WI38 (cell line): ENCODE measurements around the gene PJA1.

Experiments used
- H3K4me3 ChIP-seq: 2 replicates; pipeline ENCODE4 v1.5.1; 2011; ENCODE audit warnings: low read depth, mild to moderate bottlenecking, control low read depth, low read length
- TF ChIP-seq, protein P1 (sequence below): IDR thresholded peaks from 2 replicates; pipeline ENCODE4 v1.5.1; 2012; ENCODE audit warnings: low read depth, mild to moderate bottlenecking, control low read depth, low read length

The PJA1 gene

DNA sequence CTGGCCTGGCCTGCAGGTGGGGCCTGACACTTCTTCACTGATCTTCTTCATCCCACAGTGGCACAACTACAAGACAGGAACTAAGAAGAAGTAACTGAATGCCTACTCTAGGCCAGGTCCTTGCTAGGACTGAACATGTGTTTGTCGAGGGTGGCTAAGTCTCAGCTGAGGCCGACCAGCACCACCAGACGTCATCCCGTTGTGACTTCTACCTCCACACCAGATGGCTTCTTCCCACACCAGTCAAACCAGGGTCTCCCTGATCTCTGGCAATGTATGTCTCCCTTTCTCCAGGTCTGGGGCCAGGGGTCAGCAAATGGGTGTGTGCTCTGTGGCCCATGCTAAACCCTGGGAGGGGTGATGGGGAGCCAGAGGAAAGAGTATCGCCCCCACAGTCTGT is 40.2 kb downstream of the PJA1 start:
- TF ChIP-seq, protein P1, sequence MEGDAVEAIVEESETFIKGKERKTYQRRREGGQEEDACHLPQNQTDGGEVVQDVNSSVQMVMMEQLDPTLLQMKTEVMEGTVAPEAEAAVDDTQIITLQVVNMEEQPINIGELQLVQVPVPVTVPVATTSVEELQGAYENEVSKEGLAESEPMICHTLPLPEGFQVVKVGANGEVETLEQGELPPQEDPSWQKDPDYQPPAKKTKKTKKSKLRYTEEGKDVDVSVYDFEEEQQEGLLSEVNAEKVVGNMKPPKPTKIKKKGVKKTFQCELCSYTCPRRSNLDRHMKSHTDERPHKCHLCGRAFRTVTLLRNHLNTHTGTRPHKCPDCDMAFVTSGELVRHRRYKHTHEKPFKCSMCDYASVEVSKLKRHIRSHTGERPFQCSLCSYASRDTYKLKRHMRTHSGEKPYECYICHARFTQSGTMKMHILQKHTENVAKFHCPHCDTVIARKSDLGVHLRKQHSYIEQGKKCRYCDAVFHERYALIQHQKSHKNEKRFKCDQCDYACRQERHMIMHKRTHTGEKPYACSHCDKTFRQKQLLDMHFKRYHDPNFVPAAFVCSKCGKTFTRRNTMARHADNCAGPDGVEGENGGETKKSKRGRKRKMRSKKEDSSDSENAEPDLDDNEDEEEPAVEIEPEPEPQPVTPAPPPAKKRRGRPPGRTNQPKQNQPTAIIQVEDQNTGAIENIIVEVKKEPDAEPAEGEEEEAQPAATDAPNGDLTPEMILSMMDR, result no peak

DNA sequence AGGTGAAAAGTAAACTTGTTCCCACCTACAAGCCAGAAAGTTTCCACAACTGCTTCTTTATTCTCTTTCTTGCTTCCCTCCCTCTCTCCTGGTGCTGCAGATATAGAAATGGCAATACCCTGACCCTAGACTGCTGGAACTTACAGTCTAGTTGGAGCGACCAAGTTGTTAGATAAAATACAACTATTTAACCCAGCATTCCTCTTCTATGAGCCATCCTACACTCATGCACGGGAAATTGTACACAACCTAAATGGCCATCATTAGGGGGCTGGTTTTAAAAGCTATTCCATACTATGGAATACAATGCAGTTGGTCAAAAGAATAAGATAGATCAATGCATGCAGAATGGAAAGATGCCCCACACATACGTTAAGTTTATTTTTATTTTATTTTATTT is 41.1 kb downstream of the PJA1 start:
- TF ChIP-seq, protein P1, result no peak
- no peak overlapping the region for H3K4me3 ChIP-seq

More for the DNA sequence above, 40.2 kb downstream of the PJA1 start:
- no peak overlapping the region for H3K4me3 ChIP-seq

DNA sequence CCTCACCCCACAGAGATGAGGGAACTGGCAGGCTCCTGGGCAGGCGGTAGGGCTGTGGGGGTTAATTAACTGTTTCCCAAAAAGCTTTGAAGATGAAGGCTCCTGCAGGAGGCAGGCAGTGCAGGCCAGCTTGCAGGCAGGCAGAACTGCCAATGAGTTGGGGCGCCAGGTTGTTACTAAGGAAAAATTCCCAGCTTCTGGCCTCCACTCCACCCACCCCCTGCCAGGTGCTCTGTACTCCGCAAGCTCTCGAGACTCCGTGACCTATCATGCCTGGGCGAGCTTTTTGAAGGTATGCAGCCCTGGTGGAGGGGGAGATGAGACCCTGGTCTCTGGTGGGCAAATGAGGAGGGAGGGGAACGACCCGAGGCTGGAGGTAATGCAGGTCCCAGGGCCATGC is 41.8 kb downstream of the PJA1 start:
- H3K4me3 ChIP-seq, result no peak overlapping the region
- TF ChIP-seq, protein P1, result no peak

DNA sequence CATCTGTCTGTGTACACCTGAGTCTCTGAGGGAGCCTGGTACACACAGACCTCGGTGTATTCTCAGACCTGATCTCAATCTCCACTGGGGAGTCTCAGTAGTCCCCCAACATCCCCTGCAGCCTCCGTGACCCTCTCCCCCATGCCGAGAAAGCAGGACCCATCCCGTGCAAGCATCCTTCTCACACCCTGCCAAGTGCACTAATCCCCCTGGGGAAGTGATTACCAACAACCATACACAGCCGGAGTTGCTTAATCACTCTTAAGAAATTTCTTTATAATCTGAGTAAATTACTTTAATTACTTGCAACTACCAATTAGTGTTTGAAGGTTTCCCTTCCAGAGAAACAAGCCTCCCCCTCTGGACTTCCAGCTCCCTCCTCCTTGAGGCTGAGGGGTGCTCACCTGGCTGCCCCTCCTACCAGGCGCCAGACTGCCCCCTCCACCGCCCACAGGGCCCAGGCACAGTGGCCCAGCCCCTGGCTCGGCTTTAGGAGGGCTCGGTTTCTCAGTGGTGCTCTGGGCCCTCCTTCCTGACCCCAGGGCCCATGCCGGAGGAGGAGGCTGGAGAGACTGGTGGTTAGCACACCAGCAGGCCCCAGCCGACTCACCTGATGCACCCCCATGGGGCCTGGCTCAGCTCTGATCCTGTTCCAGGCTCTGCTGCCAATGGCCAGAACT is 43.8 kb downstream of the PJA1 start:
- no peak overlapping the region for H3K4me3 ChIP-seq
- TF ChIP-seq, protein P1, result no peak

DNA sequence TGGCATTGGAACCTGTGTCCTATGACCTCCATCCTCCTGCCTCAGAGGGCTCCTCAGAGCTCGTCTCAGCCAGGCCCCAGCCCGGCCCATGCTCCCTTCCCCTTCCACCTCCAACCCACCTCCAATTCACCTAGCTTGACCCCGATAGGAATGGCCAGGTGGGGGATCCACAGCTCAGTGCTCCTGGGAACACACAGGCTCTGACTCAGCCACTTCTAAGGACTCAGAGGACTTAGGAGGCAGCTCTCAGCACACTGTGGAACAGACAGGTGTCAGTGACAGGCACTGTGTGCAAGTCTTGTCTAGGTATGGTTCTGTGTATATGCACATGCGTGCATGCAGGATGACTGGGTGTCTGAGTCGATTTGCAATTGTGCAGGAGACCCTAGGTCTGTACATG is 44.8 kb downstream of the PJA1 start:
- H3K4me3 ChIP-seq, result no peak overlapping the region
- TF ChIP-seq, protein P1, result no peak

DNA sequence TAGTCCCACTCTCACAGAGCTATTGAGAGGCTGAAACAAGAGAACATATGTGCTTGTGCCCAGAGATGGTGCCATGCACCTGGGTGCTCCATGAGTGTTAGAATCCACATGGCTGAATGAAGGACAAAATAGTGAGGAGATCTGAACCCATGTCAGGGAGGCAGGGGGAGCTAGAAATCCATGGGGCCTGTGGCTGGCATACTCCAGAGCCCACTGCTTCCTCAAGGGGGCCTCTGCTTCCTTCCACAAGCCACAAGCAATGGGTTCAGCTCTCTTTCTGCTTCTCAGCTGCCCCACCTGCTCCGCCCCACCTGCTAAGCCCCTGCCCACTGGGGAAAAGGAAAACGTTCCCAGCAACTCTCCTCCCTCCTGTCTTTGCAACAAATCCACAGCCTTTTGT is 46.1 kb downstream of the PJA1 start:
- TF ChIP-seq, protein P1, result no peak
- H3K4me3 ChIP-seq, result no peak overlapping the region

DNA sequence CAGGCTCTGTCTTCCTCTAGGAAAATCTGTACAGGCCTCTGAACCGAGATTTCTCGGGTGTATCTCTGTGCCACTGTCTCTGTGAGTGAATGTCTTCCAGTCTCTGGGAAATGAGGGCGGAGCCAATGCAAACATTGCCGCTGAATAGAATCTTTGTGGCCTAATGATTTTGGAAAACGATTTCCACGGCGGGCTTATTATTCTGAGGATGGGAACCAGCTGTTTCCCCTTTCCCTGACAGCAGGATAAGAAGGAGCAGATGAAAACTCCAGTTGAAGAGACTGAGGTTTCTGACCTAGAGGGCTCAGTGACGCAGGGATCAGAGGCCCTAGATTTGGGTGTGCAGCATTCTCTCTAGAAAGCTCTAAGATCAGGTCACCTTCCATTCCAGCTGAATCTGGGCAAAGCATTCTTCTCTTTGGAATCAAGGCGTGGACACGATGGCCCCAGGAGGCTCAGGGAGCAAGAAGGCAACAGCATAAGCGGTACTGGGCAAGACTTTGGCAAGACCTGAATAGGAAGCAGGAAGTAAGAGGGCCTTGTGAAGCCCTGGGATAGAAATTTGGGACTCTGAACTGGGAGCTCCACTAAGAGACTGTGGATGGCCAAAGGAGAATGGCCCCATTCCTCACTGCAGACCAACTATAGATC is 47.3 kb downstream of the PJA1 start:
- TF ChIP-seq, protein P1, result no peak
- H3K4me3 ChIP-seq, result no peak overlapping the region
